Stimulated activated CD8-positive, alpha-beta memory T cell treated with anti-CD3 and anti-CD28 coated beads, Interleukin-15, amount 100 ng/mL, for 4 hours (primary cell): ENCODE data around the gene TEX29.

Source experiments
- DNase-seq, 2 donors: peaks; one replicate each; pipeline ENCODE4 v3.0.0-alpha.2; 2020; ENCODE audit warnings: low read depth in 2 of 2

Gene TEX29

DNA sequence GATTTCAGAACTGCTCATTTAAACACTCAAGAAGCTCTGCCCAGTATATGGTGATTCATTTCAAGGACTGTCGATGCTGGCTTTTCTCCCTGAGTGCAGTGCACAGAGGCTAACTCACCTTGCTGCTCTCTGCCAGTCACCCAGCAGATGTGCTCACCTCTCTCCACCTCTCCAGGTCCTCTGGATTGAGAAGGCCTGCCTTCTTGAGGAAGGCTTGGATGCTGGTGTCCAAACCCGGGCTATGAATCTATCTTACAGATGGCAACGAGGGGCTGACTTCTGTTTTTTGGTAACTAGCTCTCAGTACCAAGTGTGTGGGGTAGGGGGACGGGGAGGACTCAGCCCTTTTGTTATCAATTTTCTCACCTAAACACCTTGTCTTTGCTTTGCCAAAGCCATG, 47.6 kb downstream of the TEX29 start:
- DNase-seq: no peak

DNA sequence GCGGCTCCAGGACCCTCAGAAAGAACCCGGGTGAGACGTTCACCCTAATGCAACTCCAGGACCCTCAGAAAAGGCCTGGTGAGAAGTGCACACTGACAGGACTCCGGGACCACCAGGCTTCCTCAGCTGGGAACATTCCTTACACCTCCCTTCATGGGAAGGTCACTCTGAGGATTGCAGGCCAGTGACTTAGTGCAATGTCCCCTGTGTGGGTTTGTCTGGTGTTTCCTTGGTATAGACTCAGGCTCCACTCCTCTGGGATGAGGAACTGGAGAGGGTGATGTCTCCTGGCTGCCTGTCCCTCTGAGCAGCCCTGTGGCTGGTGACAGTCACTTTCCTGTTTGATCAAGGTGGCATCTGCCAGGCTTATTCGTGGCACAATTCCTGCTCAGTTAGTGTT, 49.7 kb downstream of the TEX29 start:
- no peak for DNase-seq

DNA sequence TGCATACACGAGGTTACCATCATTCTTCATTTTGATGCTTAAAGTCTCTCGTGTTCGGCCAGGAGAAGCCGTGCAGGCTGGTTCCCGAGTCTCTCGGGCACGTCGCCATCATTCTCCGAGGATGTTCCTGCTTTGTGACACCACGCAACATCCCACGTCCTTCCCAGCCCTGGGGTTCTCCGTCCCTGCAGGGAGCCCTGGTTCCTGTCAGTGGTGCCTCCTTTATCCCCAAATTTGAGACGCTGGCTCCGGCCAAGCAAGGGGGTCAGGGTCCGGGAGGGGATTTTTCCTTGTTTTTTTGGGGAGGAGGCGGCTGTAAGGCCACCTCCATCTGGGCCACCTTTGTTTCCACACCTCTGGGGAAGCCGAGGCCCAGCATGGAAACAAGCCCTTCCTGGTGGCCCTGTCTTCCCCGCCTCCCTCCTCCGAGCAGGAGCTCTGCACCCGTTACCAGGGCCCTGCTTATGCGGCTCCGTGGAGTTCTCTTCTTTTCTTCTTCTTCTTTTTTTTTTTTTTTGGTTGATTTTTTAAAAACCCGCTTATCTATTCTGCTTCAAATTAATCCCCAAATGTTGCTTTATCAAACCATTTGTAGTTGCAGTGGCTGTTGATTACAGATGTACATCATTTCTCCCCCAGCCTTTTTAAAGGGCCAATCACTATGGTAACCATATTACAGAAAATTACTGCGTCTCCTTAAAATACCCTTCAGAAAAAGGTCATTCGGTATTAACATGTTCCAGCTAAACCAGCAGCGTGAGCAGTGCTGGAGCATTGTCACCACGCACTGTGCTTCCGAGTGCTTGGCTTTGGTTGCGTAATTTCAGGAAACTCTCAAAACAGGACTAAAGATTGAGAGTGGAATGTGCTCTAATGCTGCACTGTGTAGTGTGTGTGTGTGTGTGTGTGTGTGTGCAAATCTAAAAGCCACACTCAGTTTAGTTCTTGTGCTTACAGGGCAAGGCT, 50.4 kb downstream of the TEX29 start:
- DNase-seq: no peak

DNA sequence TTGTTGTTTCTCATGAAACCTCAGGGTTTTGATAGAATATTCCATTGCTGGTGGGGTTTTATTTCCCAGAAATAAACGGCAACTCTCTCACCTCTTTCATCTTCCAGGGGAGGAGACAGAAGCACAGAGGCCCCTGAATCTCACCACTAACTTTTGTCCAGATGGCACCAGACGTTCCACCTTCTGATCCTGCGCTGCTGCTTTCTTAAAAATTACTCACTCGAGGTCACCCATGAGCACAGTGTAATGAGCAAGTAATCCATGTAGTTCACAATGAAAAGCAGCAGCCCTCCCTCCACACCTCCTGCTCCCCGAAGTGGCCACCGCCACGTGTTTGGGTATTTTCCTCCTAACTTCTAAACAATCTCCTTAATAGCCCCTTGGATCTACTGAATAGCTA, 51.3 kb downstream of the TEX29 start:
- DNase-seq: no peak

DNA sequence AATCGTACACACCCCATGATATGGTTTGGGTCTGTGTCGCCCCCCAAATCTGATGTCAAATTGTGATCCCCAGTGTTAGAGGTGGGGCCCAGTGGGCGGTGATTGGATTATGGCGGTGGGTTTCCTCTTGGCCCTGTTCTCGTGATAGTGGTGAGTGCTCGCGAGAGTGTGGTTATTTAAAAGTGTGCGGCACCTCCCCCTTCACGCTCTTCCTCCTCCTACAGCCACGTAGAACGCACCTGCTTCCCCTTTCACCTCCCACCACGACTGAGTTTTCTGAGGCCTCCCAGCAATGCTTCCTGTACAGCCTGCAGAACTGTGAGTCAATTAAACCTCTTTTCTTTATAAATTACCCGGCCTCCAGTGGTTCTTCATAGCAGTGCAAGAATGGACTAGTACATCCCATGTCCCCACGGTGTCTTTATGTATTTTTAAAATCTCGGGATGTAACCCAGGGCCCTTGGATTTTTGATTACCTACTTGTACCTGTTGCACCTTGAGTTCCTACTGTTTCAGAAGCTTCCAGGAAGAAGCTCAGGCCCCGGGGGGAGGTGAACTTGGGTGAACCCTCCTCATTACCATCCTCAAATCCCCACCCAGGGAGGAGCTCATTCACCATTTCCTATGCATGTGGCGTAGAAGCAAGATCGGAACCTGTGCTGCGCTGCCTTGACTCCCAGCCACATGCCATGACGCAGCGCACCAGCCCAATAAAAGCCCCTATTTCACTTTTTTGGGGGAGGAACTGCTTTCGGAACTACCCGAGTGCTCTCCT, 52.4 kb downstream of the TEX29 start:
- no peak for DNase-seq

DNA sequence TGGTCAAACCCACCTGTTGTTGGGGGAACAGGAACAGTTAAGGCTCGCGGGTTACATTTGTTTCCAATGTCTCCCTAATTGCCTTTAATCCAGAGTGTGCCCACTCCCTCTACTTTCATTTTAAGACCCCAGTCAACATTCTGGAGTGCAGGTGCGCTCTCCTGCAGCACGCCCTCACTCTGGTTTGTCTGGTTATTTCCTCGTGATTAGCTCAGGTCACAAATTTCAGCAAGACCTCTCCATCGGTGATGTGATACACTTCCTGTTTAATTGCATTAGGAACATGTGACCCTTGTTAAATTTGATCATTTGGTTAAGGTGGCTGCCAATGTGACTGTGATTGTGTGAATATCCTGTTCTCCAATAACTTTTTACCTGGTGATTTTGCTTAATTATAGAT, 53.0 kb downstream of the TEX29 start:
- DNase-seq: no peak

DNA sequence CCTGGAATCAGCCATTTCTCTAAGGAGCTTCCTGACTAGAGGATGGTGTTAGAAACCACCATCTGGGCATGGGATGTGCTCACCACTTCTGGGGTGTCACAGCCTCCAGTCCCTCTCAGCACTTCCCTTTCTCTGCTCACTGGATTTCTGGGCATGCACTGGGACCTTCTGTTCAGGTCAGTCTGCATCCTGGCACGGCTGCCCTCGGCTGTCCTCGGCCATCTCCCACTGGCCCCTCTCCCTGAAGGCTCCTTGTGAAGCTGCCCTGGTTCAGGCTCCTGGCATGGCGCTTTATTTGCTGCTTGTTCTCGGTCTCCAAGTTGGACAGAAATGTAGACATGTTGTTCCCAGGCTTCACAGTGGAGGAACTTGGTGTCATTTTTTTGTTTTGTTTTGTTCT, 60.0 kb downstream of the TEX29 start:
- DNase-seq: no peak

DNA sequence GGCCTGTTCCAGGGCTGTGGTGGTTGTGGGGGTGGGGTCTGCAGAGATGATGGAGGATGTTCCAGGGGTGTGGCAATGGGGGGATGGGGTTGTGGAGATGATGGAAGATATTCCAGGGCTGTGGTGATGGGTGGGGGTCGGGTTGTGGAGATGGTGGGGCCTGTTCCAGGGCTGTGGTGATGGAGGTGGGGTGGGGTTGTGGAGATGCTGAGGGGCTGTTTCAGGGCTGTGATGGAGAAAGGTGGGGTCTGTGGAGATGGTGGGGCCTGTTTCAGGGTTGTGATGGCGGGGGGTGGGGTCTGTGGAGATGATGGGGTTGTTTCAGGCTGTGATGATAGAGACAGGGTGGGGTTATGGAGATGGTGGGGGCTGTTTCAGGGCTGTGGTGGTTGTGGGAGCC, 62.0 kb downstream of the TEX29 start:
- no peak for DNase-seq

DNA sequence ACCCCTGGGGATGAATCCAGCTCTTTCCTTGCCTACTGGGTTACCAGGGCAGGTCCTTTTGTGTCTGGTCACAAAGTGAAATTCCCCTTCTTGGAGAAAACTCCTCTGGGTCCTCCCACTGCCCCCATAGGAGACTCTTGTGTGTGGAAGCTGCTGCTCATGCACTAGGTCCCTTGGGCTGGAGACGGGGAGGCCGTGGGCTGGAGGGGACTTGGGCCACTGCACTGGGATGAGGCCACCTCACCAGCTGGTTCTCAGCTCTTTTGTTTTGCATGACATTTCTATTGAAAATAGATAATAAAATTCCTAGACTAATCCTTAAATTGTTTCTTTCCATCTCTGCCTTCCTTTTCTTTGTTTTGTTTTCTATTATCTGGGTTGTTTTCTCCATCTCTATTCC, 62.4 kb downstream of the TEX29 start:
- no peak for DNase-seq

DNA sequence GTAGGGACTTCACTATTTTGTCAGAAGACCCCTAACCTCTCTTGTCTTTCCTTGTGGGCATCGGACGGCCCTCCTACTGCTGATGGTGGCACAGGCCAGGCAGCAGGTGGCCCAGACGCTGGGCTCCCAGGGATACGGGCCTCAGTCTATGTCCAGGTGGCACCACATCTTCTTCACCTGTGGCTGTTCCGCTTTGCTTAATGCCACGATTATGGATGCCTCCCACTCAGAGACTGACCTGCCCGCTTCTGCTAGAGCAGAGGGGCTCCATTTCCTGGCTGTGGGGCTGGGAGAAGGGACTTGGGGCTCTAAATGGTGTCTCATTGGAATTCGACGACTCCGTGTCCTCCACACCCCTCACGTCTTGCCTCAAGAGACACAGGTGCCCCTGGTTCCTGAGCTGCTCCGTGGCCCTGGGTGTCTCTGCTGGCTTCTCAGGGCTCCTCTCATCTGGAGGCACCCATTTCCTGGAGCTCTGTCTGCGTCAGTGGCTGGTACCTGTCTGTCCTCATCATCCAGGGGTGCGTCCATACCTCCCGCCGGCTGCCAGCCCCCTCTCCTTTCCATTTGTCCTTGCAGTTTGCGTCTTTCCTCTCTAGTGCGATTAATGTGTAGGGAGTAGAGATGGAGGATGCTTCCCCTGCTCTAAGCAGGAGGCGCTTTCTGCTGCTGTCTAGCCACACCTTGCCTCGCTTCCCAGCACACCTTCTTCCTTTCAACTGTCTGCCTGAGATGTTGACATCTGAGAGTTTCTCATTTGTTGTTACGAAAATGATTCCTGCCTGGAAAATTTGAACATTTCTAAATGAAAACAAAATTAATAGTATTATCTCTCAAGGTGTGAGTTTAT, 63.4 kb downstream of the TEX29 start:
- DNase-seq: no peak

DNA sequence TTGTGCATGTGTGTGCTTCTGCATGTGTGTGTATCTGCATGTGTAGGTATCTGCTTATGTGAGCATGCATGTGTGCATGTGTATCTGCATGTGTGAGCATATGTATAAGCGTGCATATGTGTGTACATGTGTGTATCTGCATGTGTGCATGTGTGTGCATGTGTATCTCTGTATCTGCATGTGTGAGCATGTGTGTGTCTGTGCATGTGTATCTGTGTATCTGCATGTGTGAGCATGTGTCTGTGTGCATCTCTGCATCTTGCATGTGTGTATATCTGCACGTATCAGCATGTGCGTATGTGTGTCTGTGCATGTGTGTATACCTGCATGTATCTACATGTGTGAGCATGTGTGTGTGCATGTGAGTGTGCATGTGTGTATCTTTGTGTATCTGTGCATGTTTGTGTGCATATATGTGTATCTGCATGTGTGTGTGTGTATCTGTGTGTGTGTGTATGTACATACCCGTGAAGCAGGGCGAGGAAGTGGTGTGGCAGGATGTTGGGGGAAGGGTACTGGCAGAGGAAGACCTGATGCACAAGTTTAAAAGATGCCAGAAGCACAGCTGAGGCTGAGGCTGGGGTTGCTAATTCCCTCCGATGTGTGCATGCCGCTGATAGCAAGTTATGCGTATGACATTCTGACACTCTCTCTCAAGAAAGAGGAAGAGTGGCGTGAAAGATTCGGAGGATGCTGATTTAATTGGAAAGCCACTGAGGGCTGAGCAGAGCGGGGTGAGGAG, 64.2 kb downstream of the TEX29 start:
- DNase-seq: no peak

DNA sequence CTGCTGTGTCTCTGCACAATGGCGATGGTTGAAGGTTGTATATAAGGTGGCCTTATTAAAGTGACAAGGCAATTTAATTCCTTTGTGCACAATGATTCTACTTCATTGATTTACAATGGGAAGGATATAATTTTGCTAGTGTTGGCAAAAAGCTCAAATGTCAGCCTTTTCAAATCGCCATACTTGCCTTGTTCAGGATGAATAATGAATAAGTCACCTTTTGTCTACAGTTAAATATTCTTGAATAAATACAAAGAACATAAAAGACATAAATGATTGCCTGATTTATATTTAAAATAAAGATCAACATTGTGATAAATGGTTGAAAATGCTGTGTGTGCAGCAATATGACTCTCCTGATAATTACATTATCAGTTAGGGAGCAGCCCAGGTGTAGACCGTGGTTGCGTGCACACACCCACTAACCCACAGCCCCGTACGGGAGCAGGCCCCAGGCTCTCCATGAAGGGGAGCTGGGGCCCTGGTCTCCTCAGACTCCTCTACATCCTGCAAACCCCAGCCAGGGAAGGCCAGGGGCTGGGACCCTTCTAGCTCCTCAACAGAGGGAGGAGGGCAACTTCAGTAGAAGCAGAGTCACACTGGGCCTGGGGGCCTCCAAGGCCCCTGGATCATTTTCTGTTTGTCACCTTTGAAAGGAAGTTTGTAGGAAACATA, 64.9 kb downstream of the TEX29 start:
- DNase-seq: no peak

DNA sequence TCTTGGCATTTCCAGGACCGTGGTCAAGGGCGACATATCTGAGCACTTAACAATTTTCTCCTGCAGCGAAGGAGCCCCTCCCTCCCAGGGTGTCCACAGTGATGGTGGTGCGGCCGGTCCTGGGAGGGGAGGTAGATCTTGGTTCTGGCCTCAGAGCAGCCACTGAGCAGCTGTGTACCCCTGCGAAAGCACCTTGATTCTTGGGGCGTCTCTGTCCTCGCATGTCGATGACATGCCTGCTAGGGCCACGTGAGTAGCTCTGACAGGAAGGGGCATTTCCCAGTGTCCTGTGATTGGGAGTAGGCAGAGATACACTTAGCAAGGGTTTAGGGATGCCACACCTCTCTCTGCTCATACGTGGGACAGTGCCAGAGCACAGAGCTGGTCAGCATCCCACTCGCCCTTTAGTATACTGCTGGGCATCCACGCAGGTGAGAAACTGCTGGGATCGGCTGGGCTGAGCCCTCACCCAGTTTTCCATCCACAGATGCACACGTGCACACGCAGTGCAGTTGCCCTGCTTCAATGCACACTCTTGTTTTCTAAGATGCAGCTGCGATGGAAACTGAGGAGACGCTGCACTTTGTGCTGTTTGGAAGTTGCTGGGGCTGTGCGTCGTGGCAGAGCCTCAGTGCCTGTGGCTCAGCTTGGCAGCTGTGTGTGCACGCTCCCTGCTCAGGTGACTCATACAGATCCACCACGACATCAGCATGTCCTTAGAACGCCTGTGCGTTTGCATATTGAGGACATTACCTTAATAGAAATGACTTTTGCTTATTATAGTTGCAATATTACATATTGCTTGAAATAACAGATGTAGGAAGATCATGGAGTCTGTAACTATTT, 66.8 kb downstream of the TEX29 start:
- DNase-seq: no peak

DNA sequence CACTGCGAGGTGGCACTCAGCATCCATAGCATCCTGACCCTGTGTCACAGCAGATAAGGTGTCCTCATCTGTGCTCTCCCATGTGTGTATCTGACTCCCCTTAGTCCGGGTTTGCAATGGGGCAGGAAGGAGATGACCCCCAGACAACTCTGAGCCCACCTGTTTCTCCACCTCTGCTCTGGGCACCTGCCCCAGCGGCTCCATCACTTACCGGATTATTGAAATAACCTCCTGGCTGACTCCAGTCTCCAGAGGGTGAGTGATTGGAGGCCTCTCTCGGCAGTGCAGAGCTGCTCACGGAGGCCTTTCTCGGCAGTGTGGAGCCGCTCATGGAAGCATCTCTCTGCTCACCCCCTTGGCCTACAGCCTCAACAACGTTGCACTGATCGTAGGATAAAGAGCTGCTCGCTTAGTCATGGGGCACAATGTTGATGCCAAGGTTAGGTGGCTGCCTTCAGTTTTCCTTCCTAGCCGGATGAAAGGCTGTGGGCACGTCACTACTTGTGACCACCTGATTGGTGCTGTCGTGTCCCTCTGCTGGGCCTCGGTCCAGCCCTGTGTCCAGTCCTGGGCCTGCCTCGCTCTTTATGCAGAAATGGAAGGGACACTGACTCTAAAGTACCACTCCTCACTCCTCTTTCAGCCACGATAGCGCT, 67.6 kb downstream of the TEX29 start:
- DNase-seq: no peak

DNA sequence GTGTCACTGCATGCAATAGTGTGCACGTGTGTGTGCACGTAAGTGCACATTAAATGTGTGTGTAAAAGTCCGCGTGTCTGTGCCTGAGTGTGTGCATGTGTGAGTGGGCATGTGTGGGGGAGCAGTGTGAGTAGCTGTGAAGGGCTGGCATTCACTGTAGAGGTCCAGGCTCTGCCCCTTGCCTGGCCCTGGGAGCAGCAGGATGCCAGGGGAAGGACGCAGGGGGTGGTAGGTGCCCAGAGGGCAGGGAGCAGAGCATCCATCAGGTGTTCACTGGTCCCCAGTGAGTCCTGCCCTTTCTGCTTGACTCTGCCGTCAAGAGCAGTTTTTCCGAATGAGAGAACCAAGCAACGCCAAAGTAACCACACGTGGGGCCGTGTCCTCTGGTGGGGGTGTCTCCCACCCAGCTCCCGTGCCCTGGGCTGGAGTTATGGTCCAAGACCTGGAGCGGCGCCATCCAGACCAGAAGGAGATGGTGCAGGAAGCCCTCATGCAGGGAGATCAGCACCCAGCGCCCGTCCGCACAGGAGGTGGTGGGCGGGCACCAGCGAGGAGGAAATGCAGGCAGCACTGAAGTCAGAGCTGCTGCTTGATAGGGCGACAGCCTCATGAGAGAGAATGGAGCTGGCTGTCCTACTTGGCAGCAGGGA, 68.5 kb downstream of the TEX29 start:
- DNase-seq: no peak

DNA sequence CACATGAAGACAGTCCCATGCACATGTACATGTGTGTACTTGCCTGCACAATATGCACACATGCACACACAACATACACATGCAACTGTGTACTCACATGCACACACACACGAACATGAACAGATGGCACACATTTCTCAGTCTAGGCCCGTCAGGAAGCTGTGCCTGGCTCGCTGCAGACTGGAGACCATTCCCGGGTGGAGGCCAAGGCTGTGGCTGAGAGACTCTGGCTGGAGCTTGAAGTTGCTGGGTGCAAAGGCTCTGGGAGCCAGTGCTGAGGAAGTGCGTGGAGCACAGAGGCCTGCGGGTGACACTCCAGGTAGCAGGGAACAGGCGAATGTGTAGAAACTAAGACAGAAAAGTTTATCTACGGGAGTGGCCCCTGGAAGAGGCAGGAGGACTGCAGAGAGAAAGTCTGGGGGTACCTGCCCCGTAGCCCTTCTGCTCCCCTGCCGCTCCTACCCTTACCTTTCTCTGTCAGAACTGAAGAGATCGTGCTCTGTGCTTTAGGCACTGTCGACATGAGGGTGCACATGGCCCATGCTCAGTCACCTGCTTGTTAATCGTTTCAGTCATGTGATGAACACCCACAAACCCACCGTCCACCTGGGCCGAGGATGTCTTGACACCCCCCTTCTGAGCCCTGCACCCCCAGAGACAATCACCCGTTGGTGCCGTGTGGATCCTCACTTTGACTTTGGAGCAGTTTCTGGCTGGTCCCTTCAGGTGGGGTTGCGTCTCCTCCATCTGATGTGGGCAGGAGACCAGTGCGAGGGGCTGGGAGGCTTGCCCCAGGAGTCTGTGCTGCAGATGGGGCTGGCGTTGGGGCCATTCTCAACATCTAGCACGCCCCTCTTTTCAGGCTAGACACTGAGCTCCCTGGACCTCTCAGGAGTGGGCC, 69.4 kb downstream of the TEX29 start:
- DNase-seq: no peak

DNA sequence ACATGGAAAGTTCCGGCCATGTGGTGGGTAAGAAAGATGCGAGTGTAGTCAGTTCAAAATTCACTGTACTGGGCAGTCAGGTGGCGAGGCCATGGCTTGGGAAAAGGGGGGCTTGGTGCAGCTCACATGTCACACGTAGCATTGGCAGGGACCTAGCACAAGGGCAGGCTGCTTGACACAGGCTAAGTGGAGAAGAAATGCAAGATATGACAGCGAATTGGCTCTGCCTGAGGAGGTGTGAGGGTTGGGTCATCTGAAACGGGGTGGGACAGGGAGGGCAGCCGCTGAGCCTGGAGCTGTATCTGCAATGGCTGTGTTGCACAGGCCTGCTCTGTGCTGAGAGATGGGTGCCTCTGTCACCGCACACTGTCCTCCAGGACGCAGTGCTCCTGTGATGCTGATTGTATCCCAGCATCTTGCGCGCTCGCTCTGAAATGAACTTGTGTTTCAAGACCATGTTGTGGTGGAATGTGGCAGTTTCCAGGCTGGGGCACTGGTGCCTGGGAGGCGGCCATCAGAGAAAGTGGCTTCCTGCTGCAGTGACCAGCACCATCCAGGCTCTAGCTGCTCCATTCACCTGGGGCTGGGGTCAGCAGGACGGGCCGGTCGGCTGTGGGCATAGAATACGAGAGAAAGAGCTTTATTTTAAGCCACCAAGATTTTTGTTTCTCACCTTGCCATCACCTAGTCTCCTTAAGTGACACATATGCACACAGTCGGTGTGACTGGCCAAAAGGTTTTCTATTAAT, 70.3 kb downstream of the TEX29 start:
- no peak for DNase-seq
